Inferior parietal cortex (tissue), 1 donor: ENCODE measurements around the gene NXPH3.
"Not testable (repeated sequence)": the region's sequence is repeated elsewhere in the genome, so short reads cannot be mapped to it uniquely, and the experiment has no call there.

Source experiments
- DNase-seq: peaks from one replicate; pipeline ENCODE4 v3.0.0-alpha.2; 2016; ENCODE audit errors: extremely low spot score

Gene NXPH3

GRCh38 chr17:49575679-49576087, at the start of gene NXPH3:
NXPH3 (plus strand) TSS chr17:49575871; CDS start chr17:49576220, 349 bp downstream.
- no peak for DNase-seq

GRCh38 chr17:49527927-49528651, 47.6 kb upstream of the NXPH3 start:
- no peak for DNase-seq

DNA sequence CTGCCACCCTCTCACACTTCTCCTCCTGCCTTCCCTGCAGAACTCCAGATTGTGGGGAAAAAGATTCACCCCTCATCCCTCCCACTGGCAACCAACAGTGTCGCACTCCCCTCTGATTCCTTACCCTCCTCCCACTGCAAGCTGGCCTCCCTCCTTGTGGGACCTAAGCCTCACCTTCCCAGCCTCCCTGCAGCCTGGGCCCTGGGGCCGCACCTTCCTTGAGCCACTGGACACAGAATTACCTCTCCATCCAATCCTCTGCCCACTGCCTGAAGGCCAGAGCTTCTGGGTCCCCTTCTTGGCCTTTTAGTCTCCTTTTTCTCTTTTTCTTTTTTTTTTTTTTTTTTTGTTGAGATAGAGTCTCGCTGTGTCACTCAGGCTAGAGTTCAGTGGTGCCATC, 46.7 kb upstream of the NXPH3 start:
- DNase-seq = no peak

DNA sequence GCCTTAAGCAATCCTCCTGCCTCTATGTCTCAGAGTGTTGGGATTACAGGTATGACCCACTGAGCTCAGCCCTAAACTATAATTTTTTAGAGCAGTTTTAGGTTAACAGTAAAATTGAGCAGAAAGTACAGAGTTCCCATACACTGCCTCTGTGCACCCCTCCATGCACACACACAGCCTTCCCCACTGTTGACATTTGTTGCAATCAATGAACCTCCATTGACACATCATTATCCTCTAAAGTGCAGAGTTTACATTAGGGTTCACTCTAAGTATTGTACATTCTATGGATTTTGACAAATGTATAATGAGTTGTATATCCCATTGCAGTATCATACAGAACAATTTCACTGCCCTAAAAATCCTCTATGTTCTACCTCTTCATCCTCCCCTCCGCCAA, 45.6 kb upstream of the NXPH3 start:
- no peak for DNase-seq

GRCh38 chr17:49543860-49544259, 31.8 kb upstream of the NXPH3 start:
- no peak for DNase-seq

DNA sequence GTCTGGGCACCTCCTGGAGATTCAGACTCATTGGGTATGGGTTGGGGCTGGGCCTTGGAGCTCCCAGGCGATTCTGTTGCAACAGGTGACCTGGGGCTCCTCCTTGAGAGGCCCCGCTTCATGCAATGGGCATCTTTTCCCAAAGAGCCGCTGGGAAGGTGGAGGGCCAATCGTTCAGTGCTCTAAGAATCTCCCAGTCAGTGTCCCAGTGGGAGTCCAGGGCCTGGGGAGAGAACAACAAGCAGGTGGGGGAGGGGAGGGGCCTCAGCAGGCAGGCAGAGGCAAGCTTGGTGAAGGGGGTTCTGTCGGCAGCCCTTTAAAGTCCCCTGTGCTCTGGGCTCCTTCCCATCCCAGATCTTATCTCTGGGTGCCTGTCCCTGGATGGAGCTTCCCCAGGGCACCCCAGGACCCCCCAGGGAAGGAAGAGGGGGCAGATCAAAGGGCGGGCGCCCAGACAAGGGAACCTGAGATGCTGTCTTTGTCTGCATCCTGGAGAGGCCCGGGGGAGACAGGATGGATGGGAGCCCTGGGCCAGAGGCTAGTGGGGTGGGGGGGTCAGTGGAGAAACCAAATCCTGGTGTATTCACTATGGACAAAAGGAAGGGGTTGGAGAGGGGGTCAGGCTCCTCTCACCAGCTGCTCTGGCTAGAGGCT, 30.5 kb upstream of the NXPH3 start:
- DNase-seq = no peak

GRCh38 chr17:49545806-49546545, 29.7 kb upstream of the NXPH3 start:
- no peak for DNase-seq

- DNase-seq = no peak
These were observed 28.8 kb upstream of the NXPH3 start for GRCh38 chr17:49546546-49547535.

GRCh38 chr17:49547566-49547965, 28.1 kb upstream of the NXPH3 start:
- no peak for DNase-seq

DNA sequence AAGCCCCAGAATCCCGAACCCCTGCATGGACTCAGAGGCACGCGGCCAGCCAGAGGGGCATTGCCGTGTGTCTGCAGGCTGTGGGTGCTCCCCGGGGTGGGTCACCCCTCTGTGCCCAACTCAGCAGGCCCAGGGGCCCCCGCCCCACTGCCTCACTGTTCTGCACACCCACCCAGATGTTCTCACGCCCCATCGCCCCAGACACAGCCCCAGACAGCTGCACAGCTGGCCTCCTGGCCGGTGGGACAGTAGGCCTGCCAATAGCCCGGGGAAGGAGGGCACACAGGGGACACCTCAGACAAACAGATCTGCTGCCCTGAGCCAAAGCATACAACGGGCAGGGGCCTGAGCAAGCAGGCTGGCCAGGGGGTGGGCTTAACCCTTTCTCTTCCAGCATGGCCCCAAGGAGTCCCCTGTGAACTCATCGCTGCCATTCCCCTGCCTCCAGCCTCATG, 27.6 kb upstream of the NXPH3 start:
- DNase-seq = no peak

DNA sequence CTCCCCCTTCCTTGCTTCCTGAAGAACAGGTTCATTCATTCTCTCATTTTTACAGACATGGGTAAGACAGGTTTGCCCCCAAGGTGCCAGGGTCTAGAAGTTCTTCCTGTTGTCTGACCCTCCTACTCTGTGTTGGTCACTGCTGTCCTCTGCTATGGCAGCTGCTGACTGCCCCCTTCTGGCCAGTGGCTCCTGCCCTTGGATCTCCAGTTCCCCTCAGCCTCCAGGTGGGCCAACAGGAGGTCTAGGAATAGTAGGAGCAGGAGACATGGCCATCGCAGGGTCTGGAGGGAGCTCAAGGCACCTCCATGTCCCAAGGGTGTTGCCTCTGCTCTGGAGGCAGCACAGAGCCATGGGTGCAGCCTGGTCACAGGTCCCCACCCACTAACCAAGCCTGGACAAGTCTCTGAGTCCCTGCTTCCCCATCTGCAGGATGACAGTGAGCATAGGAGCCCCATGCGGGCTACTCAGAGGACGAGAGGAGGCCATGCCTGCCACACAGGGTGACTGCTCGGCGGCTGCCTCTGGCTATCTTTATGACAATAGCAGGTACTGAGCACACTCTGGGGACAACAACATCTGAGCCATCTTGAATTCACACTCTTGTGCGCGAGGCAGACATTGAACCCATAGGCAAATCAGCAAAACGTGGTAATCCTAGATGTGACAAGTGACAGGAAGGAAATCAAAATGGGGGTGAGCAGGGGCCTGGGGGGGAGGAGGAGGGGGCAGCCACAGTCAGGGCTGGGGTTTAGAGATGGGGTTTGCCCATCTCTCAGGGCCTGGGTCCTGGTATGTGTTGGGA, 27.0 kb upstream of the NXPH3 start:
- DNase-seq = no peak

- DNase-seq = no peak
These were observed 26.4 kb upstream of the NXPH3 start for GRCh38 chr17:49549311-49549605.

DNA sequence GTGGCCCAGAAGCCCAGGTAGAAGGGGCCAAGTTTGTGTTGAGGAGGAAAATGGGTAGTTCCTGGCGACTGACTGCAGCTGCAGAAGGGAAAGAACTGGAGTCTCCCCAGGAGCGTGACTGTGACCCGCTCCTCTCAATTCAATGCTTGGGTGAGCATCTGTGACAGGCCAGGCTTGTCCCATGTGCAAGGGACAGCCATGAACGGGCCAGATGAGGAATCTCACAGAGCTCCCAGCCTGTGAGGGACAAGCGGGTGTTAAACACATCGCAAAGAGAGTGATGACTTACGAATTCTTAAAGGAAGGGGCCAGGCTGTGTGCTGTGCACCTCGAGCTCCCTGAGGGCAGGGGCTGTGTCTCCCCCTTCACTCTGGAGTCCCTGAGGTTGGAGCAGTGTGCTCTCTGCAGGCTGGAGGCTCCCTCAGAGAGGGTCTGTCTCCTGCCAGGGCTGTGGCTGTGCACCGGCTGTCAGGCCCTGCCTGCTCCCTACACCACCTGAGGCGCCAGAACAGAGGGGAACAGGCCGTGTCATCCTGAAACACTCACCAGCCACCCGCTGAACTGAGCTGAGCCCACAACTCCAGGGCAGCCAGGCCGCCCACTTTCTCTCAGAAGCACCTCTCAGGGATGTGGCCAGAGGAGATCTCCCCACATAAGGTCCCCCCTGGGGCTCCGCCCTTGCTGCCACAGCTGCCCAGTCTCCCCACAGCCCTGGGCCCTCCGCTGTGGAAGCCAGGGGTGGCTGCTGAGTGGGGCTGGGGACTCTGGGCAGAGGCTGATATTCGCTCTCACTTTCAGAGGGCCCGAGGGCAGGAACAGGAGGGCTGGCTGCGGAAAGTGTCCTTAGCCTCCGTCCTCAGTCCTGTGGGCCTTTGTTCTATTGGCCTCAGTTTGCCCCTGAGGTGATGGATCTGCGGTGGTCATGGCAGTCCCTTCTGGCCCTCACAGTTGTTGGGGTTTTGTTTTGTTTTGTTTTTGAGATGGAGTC, 25.7 kb upstream of the NXPH3 start:
- DNase-seq = no peak

- DNase-seq = not testable (repeated sequence)
These were observed 24.9 kb upstream of the NXPH3 start for GRCh38 chr17:49550764-49551163.

DNA sequence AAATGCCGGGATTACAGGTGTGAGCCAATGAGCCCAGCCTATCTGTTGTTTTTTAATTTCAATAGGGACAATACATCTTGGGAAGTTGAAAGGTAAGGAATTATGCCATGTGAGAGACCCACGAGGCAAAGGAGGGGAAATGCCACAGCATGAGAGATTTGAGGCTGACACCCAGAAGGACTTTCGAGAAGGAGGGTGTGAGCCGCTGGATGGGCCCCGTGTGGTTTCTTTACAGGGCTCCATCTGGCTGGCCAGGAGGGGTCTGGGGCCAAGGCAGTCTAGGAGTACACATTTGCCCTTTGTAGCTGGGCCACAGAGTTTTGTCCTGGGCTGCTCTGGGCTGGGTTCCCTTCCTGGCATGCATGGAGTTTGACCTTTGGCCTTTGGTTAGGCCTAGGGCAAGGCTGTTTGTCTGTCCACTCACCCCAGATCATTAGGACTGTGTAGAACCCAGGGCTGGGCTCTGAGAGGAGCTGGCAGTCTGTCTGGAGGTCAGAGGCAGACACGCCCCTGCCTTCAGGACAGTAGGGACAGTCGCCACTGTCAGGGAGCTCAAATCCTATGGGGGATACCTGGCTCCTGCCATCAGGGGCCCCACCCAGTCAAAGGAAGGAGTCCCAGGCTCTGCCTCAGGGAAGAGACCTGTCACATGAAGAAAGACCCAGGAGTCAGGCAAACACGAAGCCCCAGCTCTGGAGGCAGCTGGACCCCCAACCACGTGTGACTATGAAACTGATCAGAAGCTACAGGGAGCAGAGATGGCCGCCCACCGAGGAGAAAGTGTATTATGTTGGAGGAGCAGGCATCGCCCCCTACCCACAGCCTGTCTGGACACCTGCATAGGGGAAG, 24.2 kb upstream of the NXPH3 start:
- no peak for DNase-seq

GRCh38 chr17:49552070-49552751, 23.5 kb upstream of the NXPH3 start:
- no peak for DNase-seq

- DNase-seq = no peak
These were observed 21.9 kb upstream of the NXPH3 start for GRCh38 chr17:49553676-49554335.
